Measurements from ENCODE around the gene GPR17.

The GPR17 gene

GRCh38 chr2:127642706-127643438 lies 3.1 kb upstream of the GPR17 start:
- no peak for DNase-seq

GRCh38 chr2:127643439-127644065 lies 2.4 kb upstream of the GPR17 start:
- DNase-seq: no peak

- peak; percentile 26 for DNase-seq
Measured at GRCh38 chr2:127644066-127645025, 1.6 kb upstream of the GPR17 start.

GRCh38 chr2:127645026-127645394 lies 943 bp upstream of the GPR17 start:
- no peak for DNase-seq

GRCh38 chr2:127646487-127647241 lies 711 bp downstream of the GPR17 start:
- peak; percentile 62 for DNase-seq

GRCh38 chr2:127647242-127648190 lies 1.6 kb downstream of the GPR17 start:
- DNase-seq: no peak

GRCh38 chr2:127648321-127648720 lies 2.4 kb downstream of the GPR17 start:
- DNase-seq: no peak

- DNase-seq: peak; percentile 27
Measured at GRCh38 chr2:127649100-127649611, 3.2 kb downstream of the GPR17 start.

GRCh38 chr2:127649684-127650040 lies 3.7 kb downstream of the GPR17 start:
- peak; percentile 93 for DNase-seq

GRCh38 chr2:127650041-127650784 lies 4.3 kb downstream of the GPR17 start:
- DNase-seq: no peak

- no peak for DNase-seq
Measured at GRCh38 chr2:127650785-127651380, 4.9 kb downstream of the GPR17 start.

- no peak for DNase-seq
Measured at GRCh38 chr2:127651381-127651809, 5.4 kb downstream of the GPR17 start.

- peak; percentile 30 for DNase-seq
Measured at GRCh38 chr2:127651971-127652550, 6.1 kb downstream of the GPR17 start.

- DNase-seq: no peak
Measured at GRCh38 chr2:127652786-127653357, 6.9 kb downstream of the GPR17 start.

- DNase-seq: no peak
Measured at GRCh38 chr2:127653421-127654083, 7.6 kb downstream of the GPR17 start.

GRCh38 chr2:127654084-127654837 lies 8.3 kb downstream of the GPR17 start:
- no peak for DNase-seq

GRCh38 chr2:127654838-127655175 lies 8.9 kb downstream of the GPR17 start:
- DNase-seq: no peak
